ENCODE measurements around the gene ZBTB26. TPM values are rescaled to one million over a fixed set of nuclear protein-coding genes. Genes with fewer than 3 reads are reported as not detected.
A peak's percentile ranks its signal among the peaks of the same experiment; 100 is the strongest.

The ZBTB26 gene
- total and polyA plus RNA-seq, 12 donors: 2.0 to 5.5 (median 3.7) TPM

- Histone ChIP-seq H3K4me1 (peaks cover 0 to 13% (median 0%) of the 10 kb centered on the region in 9 donors), H3K9me3 (no peaks in the 10 kb centered on the region), H3K27ac (peak overlapping the region in 5 of 10 donors; percentile 9 to 66 (median 40)), H3K27me3 (no peaks in the 10 kb centered on the region), H3K36me3 (peaks cover 0 to 70% (median 4%) of the 10 kb centered on the region in 9 donors), H3K4me3 (no peak overlapping the region)
- DNase-seq: no peak
- intact Hi-C loops (cut with DNase I): loop anchor here in 1 of 10 donors (10.0 kb wide), 1 partner anchor 51 kb away; no protein-coding TSS in a partner anchor
- TF ChIP-seq, protein P1, sequence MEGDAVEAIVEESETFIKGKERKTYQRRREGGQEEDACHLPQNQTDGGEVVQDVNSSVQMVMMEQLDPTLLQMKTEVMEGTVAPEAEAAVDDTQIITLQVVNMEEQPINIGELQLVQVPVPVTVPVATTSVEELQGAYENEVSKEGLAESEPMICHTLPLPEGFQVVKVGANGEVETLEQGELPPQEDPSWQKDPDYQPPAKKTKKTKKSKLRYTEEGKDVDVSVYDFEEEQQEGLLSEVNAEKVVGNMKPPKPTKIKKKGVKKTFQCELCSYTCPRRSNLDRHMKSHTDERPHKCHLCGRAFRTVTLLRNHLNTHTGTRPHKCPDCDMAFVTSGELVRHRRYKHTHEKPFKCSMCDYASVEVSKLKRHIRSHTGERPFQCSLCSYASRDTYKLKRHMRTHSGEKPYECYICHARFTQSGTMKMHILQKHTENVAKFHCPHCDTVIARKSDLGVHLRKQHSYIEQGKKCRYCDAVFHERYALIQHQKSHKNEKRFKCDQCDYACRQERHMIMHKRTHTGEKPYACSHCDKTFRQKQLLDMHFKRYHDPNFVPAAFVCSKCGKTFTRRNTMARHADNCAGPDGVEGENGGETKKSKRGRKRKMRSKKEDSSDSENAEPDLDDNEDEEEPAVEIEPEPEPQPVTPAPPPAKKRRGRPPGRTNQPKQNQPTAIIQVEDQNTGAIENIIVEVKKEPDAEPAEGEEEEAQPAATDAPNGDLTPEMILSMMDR (IDR thresholded peaks at IDR 0.05): no peak
- no peak for ATAC-seq
- WGBS, 2 donors: no CpG with 5 or more reads among the region's 5 CpGs
These were observed 65.2 kb downstream of the ZBTB26 start for GRCh38 chr9:122866079-122866478.

Other genes starting within 250 kb of the ZBTB26 start
- gene OR1L4, start 207.5 kb downstream of the ZBTB26 start, total RNA-seq: not detected
- gene OR1L4, start 207.5 kb downstream of the ZBTB26 start, polyA plus RNA-seq: not detected
- not detected for gene OR1L6, start 189.2 kb downstream of the ZBTB26 start, total RNA-seq
- not detected for gene OR1L6, start 189.2 kb downstream of the ZBTB26 start, polyA plus RNA-seq
- gene OR5C1, start 142.6 kb downstream of the ZBTB26 start, total RNA-seq: not detected
- gene OR5C1, start 142.6 kb downstream of the ZBTB26 start, polyA plus RNA-seq: not detected
- not detected for gene OR1K1, start 131.4 kb downstream of the ZBTB26 start, total RNA-seq
- gene OR1K1, start 131.4 kb downstream of the ZBTB26 start, polyA plus RNA-seq: not detected
- gene PDCL, start 102.9 kb downstream of the ZBTB26 start, total RNA-seq: 1 to 10 TPM; 6.7 to 9.5 (median 8.0) TPM
- gene PDCL, start 102.9 kb downstream of the ZBTB26 start, polyA plus RNA-seq: 1 to 10 TPM; 3.6 to 5.4 TPM
- 10 to 100 TPM; 35.6 to 52.2 (median 43.5) TPM for gene RC3H2, start 26.2 kb downstream of the ZBTB26 start, total RNA-seq
- 10 to 100 TPM in 1 of 2 donors, 1 to 10 TPM in 1; 7.1 to 13.0 TPM for gene RC3H2, start 26.2 kb downstream of the ZBTB26 start, polyA plus RNA-seq
- gene ZBTB6, start 18.2 kb downstream of the ZBTB26 start, total RNA-seq: 1 to 10 TPM; 4.3 to 7.0 (median 6.0) TPM
- 1 to 10 TPM; 2.2 to 2.3 TPM for gene ZBTB6, start 18.2 kb downstream of the ZBTB26 start, polyA plus RNA-seq
- 10 to 100 TPM; 36.9 to 62.3 (median 48.7) TPM for gene RABGAP1, start 9.5 kb upstream of the ZBTB26 start, total RNA-seq
- 10 to 100 TPM in 1 of 2 donors, 1 to 10 TPM in 1; 9.3 to 11.6 TPM for gene RABGAP1, start 9.5 kb upstream of the ZBTB26 start, polyA plus RNA-seq
- under 1 TPM in 7 of 10 donors, not detected in 3; 0.32 to 0.95 (median 0.65) TPM for gene GPR21, start 102.2 kb upstream of the ZBTB26 start, total RNA-seq
- gene GPR21, start 102.2 kb upstream of the ZBTB26 start, polyA plus RNA-seq: under 1 TPM in 1 of 2 donors, not detected in 1; 0.25 TPM

Data from heart right ventricle (tissue), 16 donors.